ENCODE data around the gene GRB10. TPM values are rescaled to one million over a fixed set of nuclear protein-coding genes. Genes with fewer than 3 reads are reported as not detected.

GRB10 gene
- total RNA-seq, 1 donor from 2014 or later, result 33.9 TPM

DNA sequence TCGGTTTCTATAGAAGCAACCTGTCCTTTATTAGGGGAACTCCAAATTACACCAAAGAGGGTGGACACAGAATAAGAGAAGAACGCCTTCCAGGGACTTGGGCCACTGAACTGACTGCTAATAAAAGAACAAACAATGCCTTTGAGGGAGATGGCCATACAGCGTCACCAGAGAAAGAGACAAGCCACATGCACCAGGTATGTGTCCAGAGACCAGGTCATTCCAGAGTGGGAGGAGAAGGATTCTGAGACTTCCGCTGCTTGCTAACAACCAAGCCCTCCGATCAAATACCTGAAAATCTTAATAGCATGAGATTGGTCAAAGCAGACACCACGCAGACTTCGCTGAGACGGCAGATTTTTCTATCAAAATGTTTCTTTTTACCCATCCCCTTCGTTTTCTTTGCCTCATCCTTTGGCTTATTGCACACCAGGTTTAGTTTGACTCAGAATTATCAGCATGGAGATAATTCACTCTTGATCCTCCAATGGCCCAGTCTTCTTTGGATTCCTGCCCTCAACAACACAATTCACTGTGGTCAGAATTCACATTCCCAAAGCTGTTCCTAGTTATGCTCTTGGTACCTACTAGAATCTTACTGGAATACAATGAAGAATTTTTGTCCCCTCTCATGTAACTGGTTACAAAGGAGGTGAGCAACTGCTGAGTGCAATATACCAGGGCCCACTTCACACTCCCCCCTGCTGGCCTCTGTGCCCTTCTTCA lies 130.1 kb downstream of the GRB10 start:
- H3K9me3 ChIP-seq (ENCODE audit: low read depth), result no peaks in the 10 kb centered on the region
- H3K36me3 Mint-ChIP-seq, result peaks cover 62% of the 10 kb centered on the region
- H3K9ac ChIP-seq, result no peak overlapping the region
- no peak overlapping the region for H3K4me3 ChIP-seq
- no peaks in the 10 kb centered on the region for H3K27me3 ChIP-seq
- no peak overlapping the region for H3K27ac ChIP-seq
- peaks cover 35% of the 10 kb centered on the region for H3K4me1 Mint-ChIP-seq
- no peaks in the 10 kb centered on the region for H3K36me3 ChIP-seq
- no peak overlapping the region for H3K4me2 ChIP-seq
- TF ChIP-seq EZH2phosphoT487 (IDR thresholded peaks at IDR 0.05) (no peak), EZH2 (IDR thresholded peaks at IDR 0.05) (no peak), CTCF (IDR thresholded peaks at IDR 0.05) (no peak)
- DNase-seq (ENCODE audit: low spot score), result no peak
- H4K20me1 ChIP-seq (ENCODE audit: low read depth), result no peaks in the 10 kb centered on the region
- H3K9me3 Mint-ChIP-seq, result no peaks in the 10 kb centered on the region
- peaks cover 6% of the 10 kb centered on the region for H3K4me1 ChIP-seq
- no peak overlapping the region for H2AFZ ChIP-seq (replicated peaks)
- no peaks in the 10 kb centered on the region for H3K79me2 ChIP-seq (ENCODE audit: low read depth)
- H3F3A ChIP-seq (ENCODE audit: low read depth), result peaks cover 4% of the 10 kb centered on the region
- no peak overlapping the region for H3K4me3 Mint-ChIP-seq
- H3K27ac Mint-ChIP-seq, result no peak overlapping the region
- peaks cover 6% of the 10 kb centered on the region for H3K27me3 Mint-ChIP-seq (ENCODE audit: insufficient read depth, low read depth)

DNA sequence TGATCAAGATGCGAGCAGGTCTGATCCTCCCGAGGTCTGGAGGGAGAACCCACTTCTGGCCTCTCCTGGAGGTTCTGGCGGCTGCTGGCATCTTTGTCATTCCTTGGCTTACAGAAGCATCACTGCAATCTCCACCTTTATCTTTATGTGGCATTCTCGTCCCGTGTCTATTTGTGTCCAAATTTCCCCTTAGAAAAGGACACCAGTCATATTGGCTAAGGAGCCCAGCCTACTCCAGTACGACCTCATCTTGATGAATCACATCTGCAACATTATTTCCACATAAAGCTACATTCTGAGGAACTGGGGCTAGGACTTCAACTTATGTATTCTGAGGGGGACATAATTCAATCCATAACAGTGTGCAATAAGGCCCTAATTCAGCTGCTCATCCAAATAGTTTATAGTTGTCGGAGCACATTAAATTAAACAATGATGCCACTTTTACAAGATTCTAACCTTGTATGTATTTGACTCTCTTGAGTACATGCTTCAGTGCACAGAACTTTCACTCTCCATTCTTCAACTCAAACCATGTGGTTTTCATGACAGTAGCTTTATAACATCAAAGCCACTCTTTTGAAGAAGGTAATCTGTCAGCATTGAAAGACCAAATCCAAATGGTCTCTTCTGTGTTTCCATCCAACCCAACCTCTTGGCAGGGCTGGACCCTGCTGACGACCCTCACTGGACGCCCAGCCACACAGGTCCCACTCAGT lies 131.3 kb downstream of the GRB10 start:
- Histone ChIP-seq H3K9ac (no peak overlapping the region), H3K4me3 (no peak overlapping the region), H3K79me2 (ENCODE audit: low read depth) (no peaks in the 10 kb centered on the region), H3K36me3 (no peaks in the 10 kb centered on the region), H4K20me1 (ENCODE audit: low read depth) (no peaks in the 10 kb centered on the region), H2AFZ (replicated peaks) (no peak overlapping the region), H3F3A (ENCODE audit: low read depth) (peaks cover 4% of the 10 kb centered on the region), H3K27me3 (no peaks in the 10 kb centered on the region), H3K9me3 (ENCODE audit: low read depth) (no peaks in the 10 kb centered on the region), H3K27ac (no peak overlapping the region), H3K4me2 (no peak overlapping the region), H3K4me1 (peaks cover 6% of the 10 kb centered on the region)
- TF ChIP-seq EZH2phosphoT487 (IDR thresholded peaks at IDR 0.05), result no peak
- no peak for TF ChIP-seq EZH2 (IDR thresholded peaks at IDR 0.05)
- no peak for TF ChIP-seq CTCF (IDR thresholded peaks at IDR 0.05)
- no peak overlapping the region for H3K4me3 Mint-ChIP-seq
- H3K4me1 Mint-ChIP-seq, result peaks cover 26% of the 10 kb centered on the region
- DNase-seq (ENCODE audit: low spot score), result no peak
- no peak overlapping the region for H3K27ac Mint-ChIP-seq
- H3K27me3 Mint-ChIP-seq (ENCODE audit: insufficient read depth, low read depth), result peaks cover 6% of the 10 kb centered on the region
- peaks cover 64% of the 10 kb centered on the region for H3K36me3 Mint-ChIP-seq
- peaks cover 3% of the 10 kb centered on the region for H3K9me3 Mint-ChIP-seq

- Histone ChIP-seq H2AFZ (replicated peaks) (no peak overlapping the region), H3K4me1 (peaks cover 6% of the 10 kb centered on the region), H4K20me1 (ENCODE audit: low read depth) (no peaks in the 10 kb centered on the region), H3K27me3 (no peaks in the 10 kb centered on the region), H3K27ac (no peak overlapping the region), H3K4me3 (no peak overlapping the region), H3K4me2 (no peak overlapping the region), H3F3A (ENCODE audit: low read depth) (peaks cover 4% of the 10 kb centered on the region), H3K9ac (no peak overlapping the region), H3K36me3 (no peaks in the 10 kb centered on the region), H3K9me3 (ENCODE audit: low read depth) (no peaks in the 10 kb centered on the region), H3K79me2 (ENCODE audit: low read depth) (no peaks in the 10 kb centered on the region)
- Mint-ChIP-seq H3K9me3 (peaks cover 3% of the 10 kb centered on the region), H3K4me1 (peaks cover 15% of the 10 kb centered on the region), H3K27me3 (ENCODE audit: insufficient read depth, low read depth) (peaks cover 6% of the 10 kb centered on the region), H3K4me3 (no peak overlapping the region), H3K27ac (no peak overlapping the region), H3K36me3 (peaks cover 63% of the 10 kb centered on the region)
- DNase-seq (ENCODE audit: low spot score), result no peak
- no peak for TF ChIP-seq CTCF (IDR thresholded peaks at IDR 0.05)
- TF ChIP-seq EZH2 (IDR thresholded peaks at IDR 0.05), result no peak
- no peak for TF ChIP-seq EZH2phosphoT487 (IDR thresholded peaks at IDR 0.05)
These were observed 132.5 kb downstream of the GRB10 start for GRCh38 chr7:50650057-50650664.

Data from neural progenitor cell (in vitro differentiated cells).